ENCODE measurements around the gene SOWAHC. TPM values are rescaled to one million over a fixed set of nuclear protein-coding genes. Genes with fewer than 3 reads are reported as not detected.
A peak's percentile ranks its signal among the peaks of the same experiment; 100 is the strongest.

Gene SOWAHC
- total and polyA plus RNA-seq, 2 of the 13 experiments (the other 11 are each of a cell fraction or from before 2014, with no cell fraction given), result 21.2 to 22.5 TPM

- H3K27ac ChIP-seq (ENCODE audit: extremely low read length, insufficient read depth, low read length), result peak overlapping the region; percentile 98
- FAIRE-seq, result peak; percentile 75
- ATAC-seq, result peak; percentile 56
- H2AFZ ChIP-seq (ENCODE audit: low read length), result peak overlapping the region; percentile 23
- no peaks in the 10 kb centered on the region for H3K9me3 ChIP-seq (ENCODE audit: low read length)
- CTCF ChIA-PET (ENCODE audit: low intra/inter-chr PET ratio, low total read pairs), result no interaction called here
- no peaks in the 10 kb centered on the region for H3K36me3 ChIP-seq (replicated peaks in 1 of 2; ENCODE audit: control insufficient read depth in 1 of 2, insufficient read depth in 2 of 2, low read length in 2 of 2)
- H3K9ac ChIP-seq (ENCODE audit: insufficient read depth, low read depth, low read length), result peak overlapping the region; percentile 89
- DNase-seq (ENCODE audit: low spot score), result peak; percentile 81
- peaks cover 83% of the 10 kb centered on the region for H3K4me1 ChIP-seq (ENCODE audit: insufficient read depth, low read length)
- no TSS peak for BruUV-seq (replicated peaks)
- in situ Hi-C loops (cut with HindIII; ENCODE audit: extremely low pct_ligation_motif_present, low pct_unique_long_range_greater_than_20kb), result no loop called here
- intact Hi-C loops (cut with micrococcal nuclease; ENCODE audit: unreplicated experiment), result loop anchor here (2.0 kb wide), 2 partner anchors 17 to 31 kb away; no protein-coding TSS in a partner anchor
- peak overlapping the region; percentile 25 to 58 (median 25); a peak in 5 of 6 replicates for H3K4me3 ChIP-seq (replicated peaks in 1 of 3; ENCODE audit: insufficient read depth in 1 of 3, low read depth in 2 of 3, low read length in 3 of 3)
- POLR2A ChIA-PET, result interaction anchor here (0.8 to 3.9 kb wide), 25 partner anchors 9 to 99 kb away, joined by 3 to 132 read pairs (median 10); partner anchors contain the start of genes SEPTIN10 and SOWAHC
- no peaks in the 10 kb centered on the region for H4K20me1 ChIP-seq (ENCODE audit: insufficient read depth, low read length)
- H3K4me2 ChIP-seq (ENCODE audit: low read depth, low read length), result peak overlapping the region; percentile 93
- no peaks in the 10 kb centered on the region for H3K27me3 ChIP-seq (ENCODE audit: control insufficient read depth in 1 of 2, insufficient read depth in 2 of 2, low read length in 2 of 2)
- H3K79me2 ChIP-seq (ENCODE audit: insufficient read depth, low read length), result no peaks in the 10 kb centered on the region
- 46% methylated on average over 14 of the region's 14 CpGs for WGBS (ENCODE audit: low lambda C conversion rate)
- TF ChIP-seq HDAC2 (CRISPR knock-in tag; IDR thresholded peaks at IDR 0.05), result peak; percentile 40; the same call in 1 of the 2 replicates
- peak; percentile 79; the same call in 1 of the 2 replicates for TF ChIP-seq TFDP1 (CRISPR knock-in tag; IDR thresholded peaks at IDR 0.05; ENCODE audit: borderline replicate concordance)
- 0 out of 2 replicates have a peak, but pooled peaks have one; percentile 37 for TF ChIP-seq SMYD3 (CRISPR knock-in tag; IDR thresholded peaks at IDR 0.05)
- no peak for TF ChIP-seq ZNF720 (CRISPR knock-in tag; IDR thresholded peaks at IDR 0.05)
- TF ChIP-seq TBP (CRISPR knock-in tag; IDR thresholded peaks at IDR 0.05), result no peak
- no peak for TF ChIP-seq ZNF589 (CRISPR knock-in tag; conservative IDR thresholded peaks at IDR 0.05)
- TF ChIP-seq ZNF333 (CRISPR knock-in tag; IDR thresholded peaks at IDR 0.05; ENCODE audit: borderline replicate concordance), result peak; percentile 28; the same call in 1 of the 2 replicates
- TF ChIP-seq ZNF331 (CRISPR knock-in tag; IDR thresholded peaks at IDR 0.05), result peak; percentile 40; the same call in 1 of the 2 replicates
- TF ChIP-seq CHD2 (IDR thresholded peaks at IDR 0.05; ENCODE audit: low read depth, low read length), result no peak
- no peak for TF ChIP-seq ATF7 (IDR thresholded peaks at IDR 0.05)
- TF ChIP-seq ATF7 (CRISPR knock-in tag; IDR thresholded peaks at IDR 0.05), result no peak
- 0 out of 2 replicates have a peak, but pooled peaks have one; percentile 28 for TF ChIP-seq ELF3 (CRISPR knock-in tag; IDR thresholded peaks at IDR 0.05)
- TF ChIP-seq, protein P1, sequence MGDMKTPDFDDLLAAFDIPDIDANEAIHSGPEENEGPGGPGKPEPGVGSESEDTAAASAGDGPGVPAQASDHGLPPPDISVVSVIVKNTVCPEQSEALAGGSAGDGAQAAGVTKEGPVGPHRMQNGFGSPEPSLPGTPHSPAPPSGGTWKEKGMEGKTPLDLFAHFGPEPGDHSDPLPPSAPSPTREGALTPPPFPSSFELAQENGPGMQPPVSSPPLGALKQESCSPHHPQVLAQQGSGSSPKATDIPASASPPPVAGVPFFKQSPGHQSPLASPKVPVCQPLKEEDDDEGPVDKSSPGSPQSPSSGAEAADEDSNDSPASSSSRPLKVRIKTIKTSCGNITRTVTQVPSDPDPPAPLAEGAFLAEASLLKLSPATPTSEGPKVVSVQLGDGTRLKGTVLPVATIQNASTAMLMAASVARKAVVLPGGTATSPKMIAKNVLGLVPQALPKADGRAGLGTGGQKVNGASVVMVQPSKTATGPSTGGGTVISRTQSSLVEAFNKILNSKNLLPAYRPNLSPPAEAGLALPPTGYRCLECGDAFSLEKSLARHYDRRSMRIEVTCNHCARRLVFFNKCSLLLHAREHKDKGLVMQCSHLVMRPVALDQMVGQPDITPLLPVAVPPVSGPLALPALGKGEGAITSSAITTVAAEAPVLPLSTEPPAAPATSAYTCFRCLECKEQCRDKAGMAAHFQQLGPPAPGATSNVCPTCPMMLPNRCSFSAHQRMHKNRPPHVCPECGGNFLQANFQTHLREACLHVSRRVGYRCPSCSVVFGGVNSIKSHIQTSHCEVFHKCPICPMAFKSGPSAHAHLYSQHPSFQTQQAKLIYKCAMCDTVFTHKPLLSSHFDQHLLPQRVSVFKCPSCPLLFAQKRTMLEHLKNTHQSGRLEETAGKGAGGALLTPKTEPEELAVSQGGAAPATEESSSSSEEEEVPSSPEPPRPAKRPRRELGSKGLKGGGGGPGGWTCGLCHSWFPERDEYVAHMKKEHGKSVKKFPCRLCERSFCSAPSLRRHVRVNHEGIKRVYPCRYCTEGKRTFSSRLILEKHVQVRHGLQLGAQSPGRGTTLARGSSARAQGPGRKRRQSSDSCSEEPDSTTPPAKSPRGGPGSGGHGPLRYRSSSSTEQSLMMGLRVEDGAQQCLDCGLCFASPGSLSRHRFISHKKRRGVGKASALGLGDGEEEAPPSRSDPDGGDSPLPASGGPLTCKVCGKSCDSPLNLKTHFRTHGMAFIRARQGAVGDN (CRISPR knock-in tag; IDR thresholded peaks at IDR 0.05), result peak; percentile 44; the same call in 1 of the 2 replicates
- 0 out of 2 replicates have a peak, but pooled peaks have one; percentile 12 for TF ChIP-seq ESRRA (CRISPR knock-in tag; IDR thresholded peaks at IDR 0.05; ENCODE audit: low read depth)
- TF ChIP-seq ZNF256 (CRISPR knock-in tag; conservative IDR thresholded peaks at IDR 0.05), result 0 out of 2 replicates have a peak, but pooled peaks have one; percentile 58
- no peak for TF ChIP-seq ATRX (CRISPR knock-in tag; IDR thresholded peaks at IDR 0.05; ENCODE audit: borderline replicate concordance)
- TF ChIP-seq ZNF598 (CRISPR knock-in tag; IDR thresholded peaks at IDR 0.05; ENCODE audit: borderline replicate concordance), result peak; percentile 64
- 0 out of 2 replicates have a peak, but pooled peaks have one; percentile 41 for TF ChIP-seq ZNF619 (CRISPR knock-in tag; IDR thresholded peaks at IDR 0.05)
- 0 out of 2 replicates have a peak, but pooled peaks have one; percentile 15 for TF ChIP-seq ERF (CRISPR knock-in tag; IDR thresholded peaks at IDR 0.05)
- 0 out of 2 replicates have a peak, but pooled peaks have one; percentile 51 for TF ChIP-seq ZNF703 (CRISPR knock-in tag; IDR thresholded peaks at IDR 0.05; ENCODE audit: borderline replicate concordance)
These were observed 31.4 kb downstream of the SOWAHC start for GRCh38 chr2:109645412-109646184.
